ENCODE data around the gene AOC3. TPM values are rescaled to one million over a fixed set of nuclear protein-coding genes. Genes with fewer than 3 reads are reported as not detected.

AOC3 gene
- total and polyA plus RNA-seq, 2 of the 8 experiments (the other 6 are each of a cell fraction or from before 2014, with no cell fraction given) = 2.5 to 2.7 TPM

DNA sequence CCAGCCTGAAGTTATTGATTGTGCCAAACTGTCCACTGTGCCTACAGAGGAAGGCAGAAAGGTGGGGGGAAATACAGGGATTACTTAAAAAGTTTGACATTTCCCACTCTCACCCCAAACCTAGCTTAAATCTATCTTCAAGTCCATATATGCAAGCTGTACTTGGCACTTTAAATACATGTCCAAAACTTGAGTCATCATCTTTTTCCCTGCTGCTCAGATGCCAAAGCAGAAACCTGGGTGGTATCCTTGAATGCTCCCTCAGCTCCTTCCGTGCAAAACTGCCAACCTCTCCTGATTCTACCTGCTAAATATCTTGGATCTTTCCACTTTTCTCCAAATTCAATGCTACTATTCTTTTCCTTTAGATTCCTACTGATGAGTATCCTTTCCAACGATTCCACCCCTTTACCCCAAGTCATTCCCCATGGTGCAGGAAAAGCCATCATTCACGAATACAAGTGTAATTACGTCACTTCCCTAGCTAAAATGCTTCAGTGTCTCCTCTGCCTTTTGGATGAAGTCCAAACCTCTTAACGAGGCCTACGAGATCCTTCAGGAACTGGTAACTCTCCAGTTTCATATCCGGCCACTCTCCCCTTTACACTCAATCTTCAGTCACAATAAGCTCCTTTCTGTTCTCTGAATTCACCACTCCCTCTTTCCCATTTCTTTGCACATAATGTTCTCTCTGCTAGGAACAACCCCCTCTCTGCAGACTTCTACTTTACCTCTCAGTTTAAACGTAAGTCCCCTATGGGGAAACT lies 36.2 kb upstream of the AOC3 start:
- Histone ChIP-seq H3K4me3 (ENCODE audit: extremely low read depth in 1 of 4, insufficient read depth in 2 of 4, low read depth in 3 of 4, low read length in 4 of 4) (no peak overlapping the region), H3K9me3 (ENCODE audit: insufficient read depth in 2 of 2, low read depth in 1 of 2, low read length in 1 of 2) (no peaks in the 10 kb centered on the region), H3K79me2 (ENCODE audit: control insufficient read depth in 1 of 2, insufficient read depth in 2 of 2, low read length in 2 of 2) (no peaks in the 10 kb centered on the region), H3K4me1 (replicated peaks in 1 of 4; ENCODE audit: control insufficient read depth in 3 of 4, insufficient read depth in 4 of 4, low read length in 3 of 4) (no peaks in the 10 kb centered on the region), H3K23ac (ENCODE audit: insufficient read length) (no peak overlapping the region), H3K56ac (replicated peaks; ENCODE audit: insufficient read length, low read depth, low read length) (no peak overlapping the region), H3K4me2 (ENCODE audit: insufficient read depth in 1 of 2, low read depth in 2 of 2, low read length in 2 of 2) (no peak overlapping the region), H2BK20ac (ENCODE audit: low read length) (no peak overlapping the region), H4K91ac (replicated peaks; ENCODE audit: insufficient read length, low read length) (no peak overlapping the region), H2AK5ac (ENCODE audit: low read depth, low read length) (no peak overlapping the region), H4K8ac (ENCODE audit: extremely low read depth, insufficient read depth, low read length) (no peak overlapping the region), H3K18ac (ENCODE audit: extremely low read depth, low read length) (no peak overlapping the region), H4K5ac (ENCODE audit: insufficient read length, low read depth, low read length) (no peak overlapping the region), H4K20me1 (replicated peaks in 1 of 2; ENCODE audit: control insufficient read depth in 1 of 2, insufficient read depth in 2 of 2, low read length in 2 of 2) (no peaks in the 10 kb centered on the region), H3K27ac (ENCODE audit: low read depth, low read length) (no peak overlapping the region), H3K36me3 (ENCODE audit: control insufficient read depth in 2 of 4, insufficient read depth in 4 of 4, low read length in 3 of 4) (peaks cover 18 to 67% (median 56%) of the 10 kb centered on the region in 4 experiments), H2BK5ac (ENCODE audit: low read depth, low read length) (no peak overlapping the region), H3K79me1 (ENCODE audit: low read depth, low read length) (no peaks in the 10 kb centered on the region), H2BK120ac (replicated peaks; ENCODE audit: low read depth, low read length) (no peak overlapping the region), H3K23me2 (ENCODE audit: low read depth, low read length) (no peaks in the 10 kb centered on the region), H3K9ac (replicated peaks in 1 of 4; ENCODE audit: extremely low read depth in 1 of 4, low read depth in 3 of 4, low read length in 3 of 4) (no peak overlapping the region), H3K27me3 (replicated peaks in 1 of 4; ENCODE audit: control insufficient read depth in 3 of 4, extremely low read depth in 1 of 4, insufficient read depth in 3 of 4, low read length in 3 of 4) (peaks cover 0 to 1% (median 0%) of the 10 kb centered on the region in 4 experiments; a peak in 1 of 7 replicates), H2BK15ac (ENCODE audit: low read length) (no peak overlapping the region), H3K14ac (ENCODE audit: insufficient read length) (no peak overlapping the region), H2AFZ (ENCODE audit: low read length) (no peak overlapping the region), H3K4ac (replicated peaks; ENCODE audit: insufficient read length, low read depth, low read length) (no peak overlapping the region), H2BK12ac (ENCODE audit: low read depth, low read length) (no peak overlapping the region)
- 89% methylated on average over 8 of the region's 8 CpGs; no CpG with 5 or more reads in 1 of the 2 experiments for WGBS, 2 experiments (ENCODE audit: extremely low coverage in 1 of 2, insufficient coverage in 1 of 2, insufficient read length in 1 of 2, insufficient replicate concordance in 2 of 2, low coverage in 1 of 2, low lambda C conversion rate in 2 of 2, missing lambda C conversion rate in 1 of 2)
- TF ChIP-seq BCL11A (IDR thresholded peaks at IDR 0.05; ENCODE audit: low read depth in 2 of 2, low read length in 2 of 2) = no peak
- no peak for TF ChIP-seq RXRA (IDR thresholded peaks at IDR 0.05; ENCODE audit: insufficient read depth, low read depth, low read length)
- TF ChIP-seq POU5F1 (IDR thresholded peaks at IDR 0.05; ENCODE audit: low read depth, low read length) = no peak
- no peak for TF ChIP-seq SAP30 (IDR thresholded peaks at IDR 0.05; ENCODE audit: insufficient read depth, insufficient replicate concordance, low read length)
- no peak for TF ChIP-seq JUN (IDR thresholded peaks at IDR 0.05; ENCODE audit: low read depth, low read length)
- no peak for TF ChIP-seq SP4 (IDR thresholded peaks at IDR 0.05; ENCODE audit: low read length)
- TF ChIP-seq PHF8 (conservative IDR thresholded peaks at IDR 0.05; ENCODE audit: low read depth, low read length) = no peak
- TF ChIP-seq BACH1 (IDR thresholded peaks at IDR 0.05; ENCODE audit: low read length) = no peak
- no peak for TF ChIP-seq SIRT6 (IDR thresholded peaks at IDR 0.05; ENCODE audit: low read length)
- TF ChIP-seq CTBP2 (IDR thresholded peaks at IDR 0.05; ENCODE audit: borderline replicate concordance, insufficient read depth, insufficient read length, low read length) = no peak
- TF ChIP-seq ZNF274 (IDR thresholded peaks at IDR 0.05; ENCODE audit: borderline replicate concordance, extremely low read depth, low read length) = no peak
- FAIRE-seq (no peak), DNase-seq (ENCODE audit: low read depth in 1 of 2, low spot score in 2 of 2) (no peak)
- ChIA-PET POLR2A (ENCODE audit: partially characterized antibody) (interaction anchor here (0.6 to 2.5 kb wide), 9 partner anchors 9 to 235 kb away, joined by 3 to 7 read pairs (median 4); partner anchors contain the start of genes BECN1, CNTD1 and COA3), CTCF (ENCODE audit: partially characterized antibody) (interaction anchor here (1.3 to 3.8 kb wide), 4 partner anchors 9 to 236 kb away, joined by 3 to 14 read pairs (median 4); partner anchors contain the start of gene BECN1)

Measured in H1 (cell line).